ENCODE measurements around the gene TMEM37.
A peak's percentile ranks its signal among the peaks of the same experiment; 100 is the strongest.
"Not testable (repeated sequence)": the region's sequence is repeated elsewhere in the genome, so short reads cannot be mapped to it uniquely, and the experiment has no call there.

Gene TMEM37, protein sequence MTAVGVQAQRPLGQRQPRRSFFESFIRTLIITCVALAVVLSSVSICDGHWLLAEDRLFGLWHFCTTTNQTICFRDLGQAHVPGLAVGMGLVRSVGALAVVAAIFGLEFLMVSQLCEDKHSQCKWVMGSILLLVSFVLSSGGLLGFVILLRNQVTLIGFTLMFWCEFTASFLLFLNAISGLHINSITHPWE

DNA sequence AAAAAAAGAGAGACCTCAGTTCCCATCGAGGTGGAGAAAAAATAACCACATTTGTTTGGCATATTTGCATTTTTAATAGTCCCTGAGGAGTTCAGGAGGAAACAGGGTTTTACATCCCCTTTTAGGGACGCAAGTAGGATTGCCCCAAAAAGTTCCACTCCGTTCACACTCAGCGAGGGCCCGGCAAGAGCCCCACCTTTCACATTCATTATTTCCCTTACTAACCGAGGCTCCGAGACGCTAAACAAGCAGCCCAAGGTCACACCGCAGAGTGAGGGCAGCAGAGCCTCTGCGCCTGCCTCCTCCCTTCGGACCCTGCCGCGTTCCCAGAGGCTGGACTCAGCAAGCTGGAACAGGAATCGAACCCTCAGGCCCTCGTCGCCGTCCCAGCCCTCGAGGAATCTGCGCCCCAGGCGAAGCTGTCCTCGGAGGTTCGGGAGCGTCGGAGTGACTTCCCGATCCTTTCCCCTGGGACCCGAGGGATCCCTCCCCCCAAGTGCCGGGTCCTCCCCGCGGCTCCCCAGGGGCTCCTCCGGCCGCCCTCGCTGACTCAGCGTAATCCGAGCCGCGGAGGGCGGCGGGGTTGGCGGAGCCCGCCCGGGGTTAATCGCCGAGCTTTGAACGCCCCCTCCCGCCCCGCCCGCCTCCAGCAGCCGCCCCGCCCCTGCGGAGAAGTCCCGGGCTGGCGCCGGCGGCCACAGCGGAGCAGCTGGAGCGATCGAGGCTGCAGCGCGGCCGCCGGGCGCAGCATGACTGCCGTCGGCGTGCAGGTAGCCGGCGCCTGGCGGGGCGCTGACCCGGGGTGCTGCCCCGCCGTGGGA, at the start of gene TMEM37:
TMEM37 (plus strand) TSS at position 700 of the 821 bp plus-strand sequence; CDS start at position 750, 50 bp downstream.
- DNase-seq = peak; percentile 87

DNA sequence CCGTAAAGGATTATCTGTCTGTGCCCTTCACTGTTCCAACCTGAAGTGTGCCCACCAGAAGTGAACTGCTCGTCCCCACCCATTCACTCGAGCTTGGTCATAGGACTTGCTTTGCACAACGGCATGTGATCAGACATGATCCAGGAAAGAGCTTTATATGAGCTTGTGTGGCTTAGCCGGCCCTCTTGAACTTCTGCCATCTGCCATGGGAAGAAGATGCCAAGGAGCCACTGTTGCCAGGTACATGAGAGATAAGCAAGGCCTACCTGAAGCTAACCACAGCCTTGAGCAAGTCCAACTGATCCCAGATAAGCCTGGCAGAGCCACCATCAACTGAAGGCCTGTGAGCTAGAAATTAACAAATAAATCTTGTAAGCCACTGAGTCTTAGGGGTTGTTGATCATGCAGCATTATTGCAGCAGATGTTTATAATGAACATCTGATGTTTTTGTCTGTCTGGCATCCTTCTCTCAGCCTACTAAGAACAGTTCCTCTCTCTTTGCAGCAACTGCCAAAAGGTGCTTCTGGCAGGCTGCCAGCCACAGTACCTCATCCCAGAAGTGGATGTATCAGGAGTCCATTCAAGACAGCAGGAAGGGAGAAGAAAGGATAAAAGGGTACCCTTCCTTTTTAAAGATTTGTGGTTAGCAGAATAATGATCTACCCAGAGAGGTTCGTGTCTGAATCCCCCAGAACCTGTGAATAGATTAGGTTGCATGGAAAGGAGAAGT, 48.1 kb upstream of the TMEM37 start:
- no peak for DNase-seq

DNA sequence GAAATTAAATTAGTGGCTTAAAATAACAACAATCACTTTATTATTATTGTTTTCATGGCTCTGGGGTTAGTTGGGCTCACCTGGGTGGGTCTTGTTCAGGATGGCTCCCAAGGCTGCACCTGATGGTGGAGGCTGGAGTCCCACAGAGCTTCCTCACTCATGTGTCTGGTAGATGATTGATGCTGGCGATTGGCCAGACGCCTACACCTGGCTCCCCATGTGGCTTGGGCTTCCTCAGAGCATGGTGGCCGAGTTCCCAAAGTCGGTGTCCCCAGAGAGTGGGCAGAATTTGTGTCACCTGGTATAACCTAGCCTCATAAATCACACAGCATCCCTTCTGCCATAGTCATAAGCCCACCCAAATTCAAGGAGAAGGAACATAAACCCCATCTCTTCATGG, 46.7 kb upstream of the TMEM37 start:
- DNase-seq = no peak

DNA sequence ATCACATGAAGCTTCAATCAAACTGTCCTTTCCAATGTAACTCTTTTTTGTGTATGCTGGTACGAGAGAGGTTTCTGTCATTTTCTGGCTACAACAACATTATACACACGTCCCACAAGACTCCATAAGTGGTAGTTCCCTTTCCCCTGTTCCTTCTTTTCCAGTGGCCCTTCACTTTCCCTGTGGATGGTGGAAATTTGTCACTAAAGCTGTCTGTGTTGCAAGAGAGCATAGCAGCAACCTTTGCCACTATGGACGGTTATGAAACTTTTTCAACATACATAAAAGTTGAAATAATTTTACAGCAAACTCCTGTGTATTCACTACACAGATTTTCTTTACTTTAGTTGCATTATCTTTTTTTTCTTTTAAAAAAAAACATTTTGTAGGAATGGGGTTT, 46.2 kb upstream of the TMEM37 start:
- DNase-seq = no peak

DNA sequence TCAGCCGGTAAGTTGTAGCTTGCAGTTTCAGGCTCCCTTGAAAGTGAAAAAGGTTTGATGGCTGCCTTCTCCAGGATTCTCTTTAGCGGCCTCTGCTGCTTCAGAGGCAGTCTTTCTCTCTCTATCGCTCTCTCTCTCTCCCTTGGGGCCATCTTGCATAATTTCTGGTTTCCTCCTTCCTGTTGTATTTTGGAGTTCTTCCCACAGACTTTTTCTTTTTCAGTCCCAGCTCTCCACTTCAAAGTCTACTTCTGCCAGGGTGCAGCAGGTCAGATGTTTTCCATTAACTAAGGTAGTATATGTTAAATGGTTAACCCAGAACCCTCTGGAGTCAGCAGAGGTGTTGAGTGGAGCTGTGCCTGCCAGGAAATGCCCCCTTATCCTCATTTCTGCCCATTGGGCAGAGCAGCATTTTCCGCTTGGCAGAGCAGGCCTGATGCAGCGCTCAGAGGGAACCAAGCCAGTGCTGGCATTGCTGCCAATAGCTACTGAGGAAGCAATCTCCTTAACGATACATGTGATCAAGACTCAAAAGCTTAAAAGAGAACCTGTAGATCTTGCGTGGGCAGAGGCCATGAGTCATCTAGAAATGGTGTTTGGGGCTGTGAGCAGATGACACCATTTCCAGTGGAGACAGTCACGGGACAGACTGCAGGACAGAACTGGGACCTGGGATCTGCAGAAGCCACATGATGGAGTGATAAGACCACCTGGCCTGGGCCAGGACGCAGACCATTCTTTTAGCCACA, 44.1 kb upstream of the TMEM37 start:
- peak; percentile 42 for DNase-seq

DNA sequence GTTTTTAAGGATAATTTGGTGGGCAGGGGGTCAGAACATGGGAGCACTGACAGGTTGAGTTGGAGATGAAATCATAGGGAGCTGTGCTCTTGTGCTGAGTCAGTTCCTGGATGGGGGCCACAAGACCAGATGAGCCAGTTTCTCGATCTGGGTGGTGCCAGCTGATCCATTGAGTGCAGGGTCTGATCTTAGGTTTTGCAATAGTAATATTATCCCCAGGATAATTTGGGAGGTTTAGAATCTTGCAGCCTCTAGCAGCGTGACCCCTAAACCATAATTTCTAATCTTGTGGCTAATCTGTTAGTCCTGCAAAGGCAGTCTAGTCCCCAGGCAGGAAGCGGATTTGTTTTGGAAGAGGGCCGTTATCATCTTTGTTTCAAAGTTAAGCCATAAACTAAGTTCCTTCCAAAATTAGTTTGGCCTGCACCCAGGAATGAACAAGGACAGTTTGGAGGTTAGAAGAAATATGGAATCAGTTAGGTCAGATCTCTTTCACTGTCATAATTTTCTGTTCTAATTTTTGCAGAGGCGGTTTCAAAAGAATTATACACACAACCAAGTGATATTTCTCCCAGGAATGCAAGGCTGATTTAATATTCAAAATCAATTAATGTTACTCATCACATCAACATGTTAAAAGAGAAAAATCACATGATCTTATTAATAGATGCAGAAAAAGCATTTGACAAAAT, 41.9 kb upstream of the TMEM37 start:
- peak; percentile 48 for DNase-seq

DNA sequence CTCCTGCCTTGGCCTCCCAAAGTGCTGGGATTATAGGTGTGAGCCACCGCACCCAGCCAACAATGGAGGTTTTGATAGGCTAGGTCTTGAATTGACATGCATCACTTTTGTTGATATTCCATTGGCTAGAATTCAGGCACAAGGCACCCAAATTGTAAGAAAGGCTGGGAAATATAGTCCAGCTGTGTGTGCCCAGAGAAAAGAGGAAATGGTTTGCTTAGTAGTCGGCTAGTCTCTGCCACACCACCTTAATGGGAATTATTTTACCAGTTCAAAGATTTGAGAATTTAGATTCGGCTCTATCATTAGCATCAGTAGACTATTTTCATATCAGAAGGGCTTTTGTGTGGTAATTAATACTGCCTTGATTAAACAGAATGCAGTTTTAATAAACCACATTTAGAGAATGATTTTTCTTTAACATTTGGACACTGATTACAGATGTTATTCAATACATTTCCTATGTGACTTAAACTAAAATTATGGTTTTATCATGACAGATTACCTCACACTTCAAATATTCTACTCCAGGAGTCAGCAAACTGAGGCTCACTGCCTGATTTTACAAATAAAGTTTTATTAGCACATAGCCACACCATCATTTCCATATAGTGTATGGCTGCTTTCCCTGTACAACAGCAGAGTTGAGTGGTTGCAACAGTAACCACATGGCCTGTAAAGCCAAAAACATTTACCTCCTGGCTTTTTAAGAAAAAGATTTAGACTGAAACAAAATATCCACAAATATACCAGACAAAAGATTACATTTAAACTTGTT, 37.5 kb upstream of the TMEM37 start:
- DNase-seq = no peak

DNA sequence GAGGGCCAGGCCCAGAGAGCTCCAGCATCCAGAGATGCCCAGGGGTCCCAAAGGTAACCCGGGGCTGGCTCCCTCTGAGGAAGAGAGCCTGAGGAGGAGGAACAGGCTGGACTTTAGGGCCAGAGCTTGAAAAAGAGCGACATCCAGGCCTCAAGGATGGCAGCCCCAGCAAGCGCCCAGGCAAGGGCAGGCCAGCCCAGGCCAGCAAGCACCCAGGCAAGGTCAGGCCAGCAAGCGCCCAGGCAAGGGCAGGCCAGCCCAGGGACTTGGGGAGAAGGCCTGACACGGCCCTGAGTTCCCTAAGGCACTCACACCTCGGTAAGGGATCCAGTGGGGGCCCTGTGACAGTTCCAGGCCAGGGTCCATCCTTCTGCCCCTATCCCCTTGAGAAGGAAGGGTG, 34.5 kb upstream of the TMEM37 start:
- DNase-seq = no peak

DNA sequence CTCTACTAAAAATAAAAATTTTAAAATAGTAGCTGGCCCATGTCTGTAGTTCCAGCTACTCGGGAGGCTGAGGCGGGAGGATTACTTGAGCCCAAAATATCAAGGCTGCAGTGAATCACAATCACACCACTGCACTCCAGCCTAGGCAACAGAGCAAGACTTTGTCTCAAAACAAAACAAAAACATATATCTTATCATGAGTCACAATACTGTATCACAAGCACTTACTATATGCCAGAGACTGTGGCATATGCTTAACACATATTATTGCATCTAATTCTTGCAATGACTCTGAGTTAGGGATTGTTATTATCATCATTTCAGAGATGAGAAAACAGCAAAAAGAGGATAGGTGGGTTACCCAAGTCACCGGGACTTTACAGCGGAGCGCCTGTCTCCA, 29.5 kb upstream of the TMEM37 start:
- DNase-seq = no peak

DNA sequence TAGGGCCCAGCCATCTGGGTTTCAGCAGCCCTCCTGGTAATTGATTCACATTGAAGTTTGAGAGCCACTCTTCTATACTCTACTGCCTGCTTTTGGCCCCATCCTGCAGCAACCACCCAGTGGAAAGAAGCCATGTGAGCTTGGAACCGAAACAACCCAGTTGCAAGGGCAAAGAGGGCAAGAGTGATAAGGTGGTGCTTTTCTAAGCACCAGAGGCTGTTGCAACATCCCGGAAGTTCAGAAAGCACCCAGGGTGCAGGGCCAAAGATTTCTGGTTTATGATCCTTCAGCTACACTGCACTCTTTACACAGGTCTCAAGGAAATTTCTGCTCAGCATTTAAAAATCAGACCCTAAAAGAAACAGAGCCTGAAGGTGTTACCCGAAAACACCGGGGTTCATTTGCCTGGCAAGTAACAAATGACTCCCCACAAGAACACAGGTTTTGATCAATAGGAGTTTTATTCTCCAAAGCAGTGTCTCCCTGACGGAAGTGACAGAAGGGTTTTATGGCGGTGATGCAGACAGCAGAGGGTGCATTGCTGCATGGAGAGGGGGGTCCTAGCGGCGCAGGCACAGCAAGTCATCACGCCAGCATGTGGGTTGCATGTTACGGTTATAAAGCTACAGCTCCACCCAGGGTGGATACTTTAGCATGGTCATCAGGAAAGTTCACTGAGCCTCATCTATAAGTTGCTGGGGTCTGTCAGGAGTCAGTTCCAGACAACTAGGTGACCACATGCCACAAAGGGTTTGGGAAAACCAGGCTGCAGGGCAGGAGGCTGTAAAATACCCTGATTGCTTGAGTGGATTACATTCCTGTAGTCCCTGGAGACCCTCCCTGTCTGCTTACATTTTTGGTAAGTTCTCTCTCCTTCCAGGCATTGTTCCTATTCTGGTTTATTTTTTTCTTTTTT, 28.8 kb upstream of the TMEM37 start:
- DNase-seq = no peak

DNA sequence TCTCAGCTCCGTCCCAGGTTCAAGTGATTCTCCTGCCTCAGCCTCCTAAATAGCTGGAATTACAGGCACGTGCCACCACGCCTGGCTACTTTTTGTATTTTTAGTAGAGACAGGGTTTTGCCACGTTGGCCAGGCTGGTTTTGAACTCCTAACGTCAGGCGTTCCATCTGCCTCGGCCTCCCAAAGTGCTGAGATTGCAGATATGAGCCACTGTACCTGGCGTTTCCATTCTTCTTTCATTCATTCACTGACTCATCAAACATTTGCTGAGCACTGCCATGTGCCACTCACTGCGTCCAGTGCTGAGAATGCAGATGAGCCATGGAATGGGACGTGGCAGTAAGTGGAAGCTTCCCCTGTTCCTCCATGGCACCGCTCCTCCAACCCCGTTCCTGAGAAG, 28.0 kb upstream of the TMEM37 start:
- DNase-seq = not testable (repeated sequence)

DNA sequence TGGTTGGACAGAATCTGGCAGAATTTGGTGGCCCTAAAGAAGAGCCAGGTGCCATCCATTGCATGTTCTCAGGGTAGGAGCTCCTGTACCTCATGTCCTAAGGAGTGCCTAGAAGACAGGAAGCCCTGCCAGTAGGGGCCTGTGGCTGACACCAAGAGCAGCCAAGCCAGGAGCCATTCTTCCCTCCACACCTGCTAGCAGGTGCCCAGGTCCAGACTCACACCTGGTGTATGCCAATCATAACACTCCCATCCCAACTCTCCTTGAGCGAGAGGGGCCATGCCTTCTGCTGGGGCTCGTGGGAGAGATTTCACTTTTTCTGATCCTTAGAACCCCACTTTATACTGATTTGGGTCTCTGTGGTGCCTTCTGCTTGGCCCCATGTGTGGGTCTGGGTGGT, 26.5 kb upstream of the TMEM37 start:
- DNase-seq = no peak

DNA sequence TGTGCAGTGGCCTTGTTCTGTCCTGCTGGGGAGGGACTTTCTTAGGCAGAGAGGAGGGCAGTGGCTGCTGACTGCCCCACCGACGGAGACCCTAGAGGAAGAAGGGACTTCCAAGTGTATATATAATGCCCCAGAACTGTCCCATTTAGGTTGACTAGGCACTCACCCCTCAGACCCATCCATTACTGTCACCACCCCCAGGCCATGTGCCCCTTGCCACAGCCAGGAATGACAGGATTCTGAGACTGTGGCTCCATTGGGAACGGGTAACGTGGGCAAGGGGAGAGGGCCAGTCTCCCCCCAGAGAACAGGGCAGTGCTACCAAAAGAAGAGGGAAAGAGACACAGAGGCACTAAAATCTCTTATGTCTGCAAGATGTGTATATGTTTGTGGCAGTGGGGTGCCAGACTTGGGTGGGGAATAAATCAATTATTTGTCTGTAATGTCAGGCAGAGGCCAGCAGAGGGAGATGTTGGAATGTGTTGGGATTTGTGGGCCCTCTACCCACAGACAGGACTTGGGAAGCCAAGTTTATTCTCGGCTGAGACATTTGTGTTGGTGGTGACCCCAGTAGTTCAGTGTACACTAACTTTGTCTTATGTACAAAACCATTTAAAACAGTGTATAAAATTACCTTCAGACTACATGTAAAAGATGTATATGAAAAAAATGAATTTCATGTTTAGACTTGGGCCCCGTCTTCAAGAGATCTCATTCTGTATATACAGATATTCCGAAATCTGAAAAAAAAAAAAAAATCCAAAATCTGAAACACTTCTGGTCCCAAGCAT, 24.0 kb upstream of the TMEM37 start:
- peak; percentile 89 for DNase-seq

DNA sequence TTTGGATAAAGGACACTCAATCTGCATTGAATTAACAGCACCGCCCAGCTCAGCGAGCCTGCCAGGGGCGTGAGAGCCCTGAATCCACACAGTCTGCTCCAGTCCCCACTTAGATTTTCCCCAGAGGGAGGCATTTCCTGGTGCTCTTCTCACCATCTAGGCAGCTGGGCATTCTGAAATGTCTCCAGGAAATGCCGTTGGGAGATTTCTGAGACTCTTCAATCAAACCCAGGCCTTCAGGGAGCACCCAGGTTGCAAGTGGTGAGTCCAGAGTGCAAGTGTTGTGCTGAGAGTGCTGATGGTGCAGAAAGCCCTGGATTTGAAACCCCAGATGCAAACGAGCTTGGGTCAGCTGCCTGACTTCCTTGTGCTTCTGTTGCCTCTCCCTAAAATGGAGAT, 23.4 kb upstream of the TMEM37 start:
- DNase-seq = peak; percentile 41

DNA sequence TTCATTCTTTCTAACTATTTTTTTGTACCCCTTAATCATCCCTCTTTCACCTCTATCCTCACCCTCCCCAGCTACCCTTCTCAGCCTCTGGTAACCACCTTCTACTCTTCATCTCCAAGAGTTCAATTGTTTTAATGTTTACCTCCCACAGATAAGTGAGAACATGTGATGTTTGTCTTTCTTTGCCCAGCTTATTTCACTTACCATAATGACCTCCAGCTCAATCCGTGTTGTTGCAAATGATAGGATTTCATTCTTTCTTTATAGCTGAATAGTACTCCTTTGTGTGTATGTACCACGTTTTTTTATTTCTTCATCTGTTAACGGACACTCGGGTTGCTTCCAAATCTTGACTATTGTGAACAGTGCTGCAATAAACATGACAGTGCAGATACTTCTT, 22.1 kb upstream of the TMEM37 start:
- DNase-seq = no peak

DNA sequence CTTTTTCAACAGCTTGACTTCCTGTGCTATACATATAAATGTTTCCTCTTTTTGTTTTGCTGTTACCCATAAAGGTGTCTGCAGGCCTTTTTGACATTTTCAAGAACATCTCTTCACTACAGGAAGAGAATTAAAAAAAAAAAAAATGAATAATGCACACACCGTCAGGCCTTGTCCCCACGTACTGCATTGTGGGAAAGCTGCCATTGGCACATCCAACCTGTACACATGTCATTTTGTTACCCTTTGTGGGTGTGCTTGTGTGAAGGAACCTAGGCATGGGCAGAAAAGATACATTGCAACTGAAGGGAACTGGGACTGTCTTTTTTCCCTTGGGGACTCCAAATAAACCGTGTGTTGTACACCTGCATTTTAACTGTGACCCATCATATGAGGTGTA, 16.8 kb upstream of the TMEM37 start:
- DNase-seq = no peak

DNA sequence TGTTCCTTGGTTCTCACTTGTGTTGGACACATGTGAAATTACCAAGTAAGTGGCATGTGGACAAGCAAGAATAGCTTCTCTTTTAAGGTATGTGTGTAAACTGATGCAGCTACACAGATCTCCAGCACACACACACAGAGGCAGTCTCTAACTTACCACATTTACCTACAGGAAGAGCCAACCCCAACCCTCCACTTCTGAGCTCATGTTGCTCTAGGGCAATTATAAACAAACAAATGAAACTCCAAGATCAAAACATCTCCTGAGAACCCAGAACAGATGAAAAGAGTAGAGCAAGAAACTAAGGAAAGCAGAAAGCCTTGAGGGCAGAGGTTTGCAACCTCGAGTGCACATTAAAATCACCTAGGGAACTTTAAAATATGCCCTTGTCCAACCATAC, 16.0 kb upstream of the TMEM37 start:
- DNase-seq = no peak

DNA sequence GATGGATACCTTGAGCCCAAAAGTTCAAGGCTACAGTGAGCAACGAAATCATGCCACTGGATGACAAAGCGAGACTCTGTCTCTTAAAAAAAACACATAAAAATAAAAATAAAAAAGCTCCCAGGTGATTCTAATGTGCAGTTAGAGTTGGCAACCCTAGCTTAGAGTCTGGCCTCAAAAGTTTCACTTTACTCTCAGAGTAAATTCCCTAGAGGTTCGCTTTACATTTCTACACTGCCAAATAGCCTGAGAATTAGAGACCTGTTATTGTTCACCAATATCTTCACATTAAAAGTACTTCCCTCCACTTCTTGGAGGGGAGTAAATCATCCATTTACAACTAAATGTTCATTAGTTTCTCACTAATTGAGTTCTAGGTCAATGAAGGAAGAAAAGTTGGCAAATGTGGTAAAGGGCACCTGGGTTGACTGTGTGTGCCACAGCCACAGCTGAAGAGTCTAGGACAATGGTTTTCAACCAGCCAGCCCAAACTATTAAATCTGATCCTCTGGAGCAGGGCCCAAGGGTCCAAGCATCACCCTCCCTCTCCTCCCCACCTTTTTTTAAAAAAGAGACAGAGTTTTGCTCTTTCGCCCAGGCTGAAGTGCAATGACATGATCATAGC, 15.2 kb upstream of the TMEM37 start:
- DNase-seq = no peak

DNA sequence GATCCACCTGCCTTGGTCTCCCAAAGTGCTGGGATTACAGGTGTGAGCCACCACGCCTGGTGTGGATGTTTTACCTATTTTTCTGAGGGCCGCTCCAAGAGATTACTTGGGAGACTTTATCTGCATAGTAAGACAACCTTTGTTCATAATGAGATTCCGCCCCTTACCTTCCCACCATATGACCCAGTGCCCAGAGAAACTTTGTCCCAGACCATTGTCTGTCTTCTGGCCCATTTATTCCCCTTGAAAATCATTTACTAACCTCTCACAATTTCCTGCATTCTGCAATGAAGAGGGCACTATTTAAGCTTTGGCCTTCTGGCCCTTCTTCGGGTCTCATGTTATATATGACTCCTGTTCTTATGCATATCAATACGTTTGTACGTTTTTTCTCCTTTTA, 13.7 kb upstream of the TMEM37 start:
- DNase-seq = no peak

Data from eye (tissue), 1 donor.